H1 (cell line): ENCODE measurements around the gene ANAPC13. TPM values are rescaled to one million over a fixed set of nuclear protein-coding genes. Genes with fewer than 3 reads are reported as not detected.

Experiments used
- CTCF ChIA-PET: fragments of 300-600 bp; sonication (Branson Sonifier 250); formaldehyde crosslinking; loops from one replicate; lab custom pipeline; 2021; ENCODE audit not compliant: partially characterized antibody; lab: Charles Lee
- POLR2A ChIA-PET: fragments of 300-600 bp; sonication (Branson Sonifier 250); formaldehyde crosslinking; loops from one replicate; lab custom pipeline; 2021; ENCODE audit warnings: inconsistent platforms; ENCODE audit not compliant: partially characterized antibody; lab: Charles Lee
- DNase-seq, 2 experiments: peaks; one replicate each; pipeline versions ENCODE4 v3.0.0 to v3.0.0-alpha.2; 2010 to 2022; ENCODE audit warnings: low spot score in 2 of 2, low read depth in 1 of 2, mixed read lengths in 1 of 2
- FAIRE-seq: peaks from 2 replicates; lab custom pipeline; 2011; peaks lifted over from hg19 to GRCh38; lab: Jason Lieb, UNC
- H2AFZ ChIP-seq: 2 replicates; pipeline ENCODE4 v1.8.1; 2012; ENCODE audit warnings: low read length, inconsistent platforms
- H2AK5ac ChIP-seq: 2 replicates; pipeline ENCODE4 v1.6.1; 2013; ENCODE audit warnings: low read depth, low read length
- H2BK120ac ChIP-seq: replicated peaks from 2 replicates; pipeline ENCODE3; 2013; ENCODE audit warnings: low read depth, low read length, inconsistent platforms
- H2BK12ac ChIP-seq: 2 replicates; pipeline ENCODE4 v1.6.1; 2013; ENCODE audit warnings: low read depth, low read length
- H2BK15ac ChIP-seq: 2 replicates; pipeline ENCODE4 v1.6.1; 2013; ENCODE audit warnings: low read length
- H2BK20ac ChIP-seq: 2 replicates; pipeline ENCODE4 v1.6.1; 2013; ENCODE audit warnings: low read length
- H2BK5ac ChIP-seq: 2 replicates; pipeline ENCODE4 v1.6.1; 2013; ENCODE audit warnings: low read depth, low read length
- H3K14ac ChIP-seq: 2 replicates; pipeline ENCODE4 v1.6.1; 2013; ENCODE audit warnings: inconsistent platforms; ENCODE audit not compliant: insufficient read length
- H3K18ac ChIP-seq: 2 replicates; pipeline ENCODE4 v1.6.1; 2013; ENCODE audit warnings: low read length; ENCODE audit errors: extremely low read depth
- H3K23ac ChIP-seq: 2 replicates; pipeline ENCODE4 v1.6.1; 2013; ENCODE audit warnings: inconsistent platforms; ENCODE audit not compliant: insufficient read length
- H3K23me2 ChIP-seq: 2 replicates; pipeline ENCODE4 v1.6.1; 2013; ENCODE audit warnings: low read depth, low read length
- H3K27ac ChIP-seq: 2 replicates; pipeline ENCODE4 v1.6.1; 2011; ENCODE audit warnings: low read depth, low read length, inconsistent platforms
- H3K27me3 ChIP-seq, 4 experiments: replicated peaks in 1 of 4; 1 replicate in 1 of 4; 2 replicates in 3 of 4; pipeline versions ENCODE4 v1.6.1 to v1.8.1; 2011 to 2013; ENCODE audit warnings: low read length in 3 of 4, mild to moderate bottlenecking in 3 of 4, inconsistent platforms in 2 of 4, mixed read lengths in 2 of 4, moderate library complexity in 1 of 4; ENCODE audit not compliant: control insufficient read depth in 3 of 4, insufficient read depth in 3 of 4; ENCODE audit errors: extremely low read depth in 1 of 4
- H3K36me3 ChIP-seq, 4 experiments: 2 replicates each; pipeline versions ENCODE4 v1.6.1 to v1.8.1; 2011 to 2013; ENCODE audit warnings: mild to moderate bottlenecking in 4 of 4, low read length in 3 of 4, moderate library complexity in 2 of 4, control low read depth in 1 of 4, inconsistent platforms in 1 of 4; ENCODE audit not compliant: insufficient read depth in 4 of 4, control insufficient read depth in 2 of 4
- H3K4ac ChIP-seq: replicated peaks from 2 replicates; pipeline ENCODE3; 2013; ENCODE audit warnings: low read length, low read depth, mixed read lengths, inconsistent platforms; ENCODE audit not compliant: insufficient read length
- H3K4me1 ChIP-seq, 4 experiments: replicated peaks in 1 of 4; 1 replicate in 1 of 4; 2 replicates in 3 of 4; pipeline versions ENCODE4 v1.6.1 to v1.8.1; 2011 to 2013; ENCODE audit warnings: low read length in 3 of 4, inconsistent platforms in 2 of 4, mixed read lengths in 1 of 4; ENCODE audit not compliant: insufficient read depth in 4 of 4, control insufficient read depth in 3 of 4
- H3K4me2 ChIP-seq, 2 experiments: 2 replicates each; pipeline versions ENCODE4 v1.6.1 to v1.8.1; 2011 to 2013; ENCODE audit warnings: low read depth in 2 of 2, low read length in 2 of 2, control low read depth in 1 of 2, inconsistent platforms in 1 of 2, mild to moderate bottlenecking in 1 of 2; ENCODE audit not compliant: insufficient read depth in 1 of 2
- H3K4me3 ChIP-seq, 4 experiments: fragments of 200-600, 300-600 bp in 1 of 4; sonication (generic), shearing (Covaris generic), sonication (Bioruptor Twin) in 1 of 4; 2 replicates each; pipeline versions ENCODE4 v1.5.1 to v1.8.1; 2011 to 2016; ENCODE audit warnings: low read length in 4 of 4, low read depth in 3 of 4, control low read depth in 2 of 4, inconsistent platforms in 2 of 4, mild to moderate bottlenecking in 2 of 4, mixed read lengths in 1 of 4, moderate library complexity in 1 of 4; ENCODE audit not compliant: insufficient read depth in 2 of 4; ENCODE audit errors: extremely low read depth in 1 of 4
- H3K56ac ChIP-seq: replicated peaks from 2 replicates; pipeline ENCODE3; 2013; ENCODE audit warnings: low read depth, mild to moderate bottlenecking, mixed read lengths, low read length, inconsistent platforms; ENCODE audit not compliant: insufficient read length
- H3K79me1 ChIP-seq: 2 replicates; pipeline ENCODE4 v1.6.1; 2013; ENCODE audit warnings: low read depth, low read length, control low read depth
- H3K79me2 ChIP-seq, 2 experiments: 2 replicates each; pipeline versions ENCODE4 v1.6.1 to v1.8.1; 2012 to 2013; ENCODE audit warnings: low read length in 2 of 2, mild to moderate bottlenecking in 2 of 2, inconsistent platforms in 1 of 2; ENCODE audit not compliant: insufficient read depth in 2 of 2, control insufficient read depth in 1 of 2
- H3K9ac ChIP-seq, 4 experiments: replicated peaks in 1 of 4; 1 replicate in 1 of 4; 2 replicates in 3 of 4; pipeline versions ENCODE4 v1.6.1 to v1.8.1; 2011 to 2013; ENCODE audit warnings: low read depth in 3 of 4, low read length in 3 of 4, control low read depth in 2 of 4, mild to moderate bottlenecking in 2 of 4, moderate library complexity in 2 of 4, inconsistent platforms in 1 of 4; ENCODE audit errors: extremely low read depth in 1 of 4
- H3K9me3 ChIP-seq, 2 experiments: 2 replicates each; pipeline versions ENCODE4 v1.6.1 to v1.8.1; 2012 to 2013; ENCODE audit warnings: mild to moderate bottlenecking in 2 of 2, moderate library complexity in 2 of 2, control low read depth in 1 of 2, inconsistent platforms in 1 of 2, low read depth in 1 of 2, low read length in 1 of 2, mixed read lengths in 1 of 2; ENCODE audit not compliant: insufficient read depth in 2 of 2
- H4K20me1 ChIP-seq, 2 experiments: replicated peaks in 1 of 2; 2 replicates each; pipeline versions ENCODE3 to v1.8.1; 2011 to 2013; ENCODE audit warnings: inconsistent platforms in 2 of 2, low read length in 2 of 2, mild to moderate bottlenecking in 1 of 2; ENCODE audit not compliant: insufficient read depth in 2 of 2, control insufficient read depth in 1 of 2
- H4K5ac ChIP-seq: 2 replicates; pipeline ENCODE4 v1.6.1; 2013; ENCODE audit warnings: low read length, low read depth, mixed read lengths, inconsistent platforms; ENCODE audit not compliant: insufficient read length
- H4K8ac ChIP-seq: 2 replicates; pipeline ENCODE4 v1.8.0; 2013; ENCODE audit warnings: mild to moderate bottlenecking, moderate library complexity, low read length, inconsistent platforms; ENCODE audit not compliant: insufficient read depth; ENCODE audit errors: extremely low read depth
- H4K91ac ChIP-seq: replicated peaks from 2 replicates; pipeline ENCODE3; 2013; ENCODE audit warnings: low read length, mixed read lengths, inconsistent platforms; ENCODE audit not compliant: insufficient read length
- BCL11A ChIP-seq, 2 experiments: IDR thresholded peaks; one replicate each; pipeline ENCODE4 v1.6.1; 2011; ENCODE audit warnings: low read depth in 2 of 2, low read length in 2 of 2, mild to moderate bottlenecking in 2 of 2
- EGR1 ChIP-seq: IDR thresholded peaks from 2 replicates; pipeline ENCODE4 v1.6.1; 2011; ENCODE audit warnings: low read depth, low read length, borderline replicate concordance
- HDAC2 ChIP-seq, 2 experiments: fragments of 300-600 bp in 1 of 2; sonication (generic) in 1 of 2; IDR thresholded peaks; 2 replicates each; pipeline ENCODE4 v1.6.1; 2011 to 2012; ENCODE audit warnings: low read depth in 2 of 2, low read length in 2 of 2, mild to moderate bottlenecking in 2 of 2, moderate library complexity in 2 of 2, borderline replicate concordance in 1 of 2, inconsistent platforms in 1 of 2
- MAFK ChIP-seq: IDR thresholded peaks from 2 replicates; pipeline ENCODE4 v1.6.1; 2012; ENCODE audit warnings: low read depth, mild to moderate bottlenecking, improper control_type of control experiment, low read length
- SAP30 ChIP-seq: fragments of 300-600 bp; sonication (generic); IDR thresholded peaks from 2 replicates; pipeline ENCODE4 v1.7.1; 2012; ENCODE audit warnings: low read length, moderate library complexity, mild to moderate bottlenecking, inconsistent platforms; ENCODE audit not compliant: insufficient read depth, insufficient replicate concordance
- SIRT6 ChIP-seq: IDR thresholded peaks from one replicate; pipeline ENCODE4 v1.7.1; 2012; ENCODE audit warnings: low read length, inconsistent platforms
- WGBS, 2 experiments: shearing (Covaris generic) in 1 of 2; methylation state at CpG; one replicate each; pipeline versions ENCODE4 v1.1.6 to v1.1.7; 2013 to 2015; ENCODE audit warnings: low lambda C conversion rate in 2 of 2, mixed read lengths in 2 of 2, inconsistent platforms in 1 of 2, low coverage in 1 of 2, missing lambda C conversion rate in 1 of 2; ENCODE audit not compliant: insufficient replicate concordance in 2 of 2, insufficient coverage in 1 of 2, insufficient read length in 1 of 2; ENCODE audit errors: extremely low coverage in 1 of 2, missing lambda C conversion rate in 1 of 2; 5-methylcytosine and 5-hydroxymethylcytosine counted together
- polyA plus RNA-seq, 7 experiments: library from polyadenylated mRNA; depleted of rRNA in 3 of 7; stranded (reverse) in 5 of 7; unstranded in 2 of 7; fragments of >200 nt in 5 of 7; fragments of 200-250 nt in 2 of 7; gene quantifications; 1 replicate in 5 of 7; 2 replicates in 1 of 7; 4 replicates in 1 of 7; pipeline versions ENCODE4 v1.2.1 to v1.2.3, GENCODE V29; 2011 to 2013; ENCODE audit warnings: missing spikeins in 2 of 7, mixed read lengths in 2 of 7
- total RNA-seq: library from RNA; stranded (reverse); fragmentation: NEBNext Ultra II Directional; extraction: Animal tissue kit (Norgen Biotek cat#: 25700); gene quantifications from 2 replicates; pipeline ENCODE4 v1.2.1, GENCODE V29; 2021
- TF ChIP-seq, protein P1 (sequence below): IDR thresholded peaks from 2 replicates; pipeline ENCODE4 v1.6.1; 2012; ENCODE audit warnings: inconsistent platforms

Gene ANAPC13
- total and polyA plus RNA-seq, 2 of the 8 experiments (the other 6 are each of a cell fraction or from before 2014, with no cell fraction given): 33.3 to 34.0 TPM

DNA sequence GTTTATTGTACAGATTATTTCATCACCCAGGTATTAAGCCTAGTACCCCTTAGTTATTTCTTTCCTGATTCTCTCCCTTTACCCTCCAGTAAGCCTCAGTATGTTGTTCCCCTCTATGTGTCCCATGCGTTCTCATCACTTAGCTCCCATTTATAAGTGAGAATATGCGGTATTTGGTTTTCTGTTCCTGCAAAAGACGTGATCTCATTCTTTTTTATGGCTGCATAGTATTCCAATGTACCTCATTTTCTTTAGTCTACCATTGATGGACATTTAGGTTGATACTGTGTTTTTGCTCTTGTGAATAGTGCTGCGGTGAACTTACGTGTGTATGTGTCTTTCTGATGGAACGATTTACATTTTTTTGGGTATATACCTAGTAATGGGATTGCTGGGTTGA lies 36.8 kb upstream of the ANAPC13 start:
- CTCF ChIA-PET: no interaction called here
- Histone ChIP-seq H2BK15ac (no peak overlapping the region), H3K18ac (no peak overlapping the region), H3K27ac (no peak overlapping the region), H3K9ac (no peak overlapping the region), H2AK5ac (no peak overlapping the region), H3K79me1 (no peaks in the 10 kb centered on the region), H3K9me3 (peaks cover 2 to 14% of the 10 kb centered on the region in 2 experiments), H2BK5ac (no peak overlapping the region), H3K27me3 (no peaks in the 10 kb centered on the region), H3K4me2 (no peak overlapping the region), H3K4ac (no peak overlapping the region), H2BK12ac (no peak overlapping the region), H2BK120ac (no peak overlapping the region), H3K23me2 (no peaks in the 10 kb centered on the region), H4K20me1 (peaks cover 0 to 2% of the 10 kb centered on the region in 2 experiments), H4K5ac (no peak overlapping the region), H3K14ac (no peak overlapping the region), H2AFZ (no peak overlapping the region), H2BK20ac (no peak overlapping the region), H3K79me2 (peaks cover 0 to 4% of the 10 kb centered on the region in 2 experiments; a peak in 1 of 4 replicates), H3K4me3 (no peak overlapping the region), H3K36me3 (peaks cover 0 to 3% (median 1%) of the 10 kb centered on the region in 4 experiments; a peak in 2 of 8 replicates), H4K91ac (no peak overlapping the region), H3K23ac (no peak overlapping the region), H3K4me1 (peaks cover 0 to 2% (median 0%) of the 10 kb centered on the region in 4 experiments; a peak in 2 of 7 replicates), H3K56ac (no peak overlapping the region), H4K8ac (no peak overlapping the region)
- TF ChIP-seq SIRT6 (no peak), EGR1 (no peak), MAFK (no peak), BCL11A (IDR thresholded peaks at IDR 0.05; ENCODE audit: low read depth in 2 of 2, low read length in 2 of 2) (no peak), HDAC2 (IDR thresholded peaks at IDR 0.05; ENCODE audit: borderline replicate concordance in 1 of 2, low read depth in 2 of 2, low read length in 2 of 2) (no peak), SAP30 (no peak)
- TF ChIP-seq, protein P1, sequence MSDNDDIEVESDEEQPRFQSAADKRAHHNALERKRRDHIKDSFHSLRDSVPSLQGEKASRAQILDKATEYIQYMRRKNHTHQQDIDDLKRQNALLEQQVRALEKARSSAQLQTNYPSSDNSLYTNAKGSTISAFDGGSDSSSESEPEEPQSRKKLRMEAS: no peak
- POLR2A ChIA-PET: no interaction called here
- no peak for DNase-seq
- no peak for FAIRE-seq
- WGBS, 2 experiments: 95% methylated on average over 6 of the region's 6 CpGs; no CpG with 5 or more reads in 1 of the 2 experiments
